ENCODE measurements around the gene SHD.
"Not testable (repeated sequence)": the region's sequence is repeated elsewhere in the genome, so short reads cannot be mapped to it uniquely, and the experiment has no call there.

The SHD gene

DNA sequence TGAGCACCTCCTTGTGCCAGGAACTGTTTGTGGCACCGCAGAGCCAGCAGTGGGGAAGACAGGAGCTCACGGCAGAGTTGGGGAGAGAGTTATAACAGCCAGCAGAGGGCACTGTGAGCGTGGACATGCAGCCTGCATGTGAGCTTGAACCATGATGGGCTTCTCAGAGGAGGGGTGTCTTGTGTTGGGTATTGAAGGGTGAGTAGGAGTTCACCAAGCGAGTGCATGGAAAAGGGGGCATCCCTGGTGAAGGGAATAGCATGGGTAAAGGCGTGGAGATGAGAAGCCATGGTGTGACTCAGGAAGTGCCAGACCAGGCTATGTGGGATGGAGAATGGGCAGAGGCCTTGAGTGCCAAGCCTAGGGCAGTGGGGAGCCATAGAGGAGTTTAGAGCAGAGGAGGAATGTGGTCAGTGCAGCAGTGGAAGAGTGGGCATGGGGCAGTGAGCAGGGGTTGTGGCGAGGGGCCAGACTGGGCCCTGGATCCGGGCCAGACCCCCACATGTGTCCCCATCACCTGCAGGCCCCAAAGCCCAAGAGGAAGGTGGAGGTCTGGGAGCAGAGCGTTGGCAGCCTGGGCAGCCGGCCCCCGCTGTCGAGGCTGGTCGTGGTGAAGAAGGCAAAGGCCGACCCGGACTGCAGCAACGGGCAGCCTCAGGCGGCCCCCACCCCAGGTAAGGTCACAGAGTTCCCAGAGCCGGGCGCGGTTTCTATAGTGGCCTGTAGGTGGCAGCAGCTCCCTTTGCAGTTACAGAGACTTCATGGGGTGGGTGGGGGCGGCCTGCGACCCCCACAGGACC lies 11.8 kb upstream of the SHD start:
- DNase-seq (ENCODE audit: low read depth) = no peak

GRCh38 chr19:4267901-4268815 lies 10.9 kb upstream of the SHD start:
- DNase-seq (ENCODE audit: low read depth) = no peak

DNA sequence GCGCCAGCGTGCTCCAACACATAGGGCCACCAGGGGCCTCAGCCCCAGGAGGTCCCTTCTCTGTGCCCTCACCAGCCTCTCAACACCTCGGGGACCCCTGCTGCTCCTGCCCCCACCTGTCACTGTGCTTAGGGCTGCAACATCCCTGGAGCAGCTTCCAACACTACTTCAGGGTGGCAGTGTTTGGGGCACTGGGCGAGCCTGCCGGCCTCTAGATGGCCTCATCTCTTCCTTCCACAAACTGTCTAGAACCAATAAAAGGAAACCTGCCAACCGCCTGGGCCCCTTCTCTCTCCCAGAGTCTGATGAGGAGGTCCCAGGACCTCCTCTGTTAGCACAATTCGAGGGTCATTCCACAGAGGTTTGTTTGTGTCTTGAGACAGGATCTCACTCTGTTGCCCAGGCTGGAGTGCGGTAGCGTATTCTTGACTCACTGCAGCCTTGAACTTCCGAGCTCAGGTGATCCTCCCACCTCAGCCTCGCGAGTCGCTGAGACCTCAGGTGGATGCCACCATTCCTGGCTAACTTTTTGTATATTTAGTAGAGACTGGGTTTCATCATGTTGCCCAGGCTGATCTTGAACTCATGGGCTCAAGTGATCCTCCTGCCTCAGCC lies 10.1 kb upstream of the SHD start:
- no peak for DNase-seq (ENCODE audit: low read depth)

DNA sequence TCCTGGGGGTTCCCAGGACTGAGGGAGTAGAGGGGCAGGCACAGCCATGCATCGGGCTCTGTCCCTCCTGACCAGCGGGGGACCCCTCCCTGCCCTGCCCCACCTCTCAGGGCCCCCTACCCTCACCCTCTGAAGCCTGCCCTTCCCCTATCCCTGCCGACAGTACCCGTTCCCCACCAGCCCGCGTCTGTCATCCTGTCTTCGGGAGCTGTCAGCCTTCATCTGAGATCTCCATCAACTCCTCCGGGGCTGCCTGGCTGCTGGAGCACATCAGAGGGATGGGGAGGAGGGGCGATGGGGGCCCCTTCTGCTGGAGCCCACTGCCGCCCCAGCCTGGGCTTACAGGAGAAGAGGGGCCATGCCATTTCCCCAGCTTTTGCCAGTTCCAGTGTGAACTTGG lies 6.2 kb upstream of the SHD start:
- no peak for DNase-seq (ENCODE audit: low read depth)

DNA sequence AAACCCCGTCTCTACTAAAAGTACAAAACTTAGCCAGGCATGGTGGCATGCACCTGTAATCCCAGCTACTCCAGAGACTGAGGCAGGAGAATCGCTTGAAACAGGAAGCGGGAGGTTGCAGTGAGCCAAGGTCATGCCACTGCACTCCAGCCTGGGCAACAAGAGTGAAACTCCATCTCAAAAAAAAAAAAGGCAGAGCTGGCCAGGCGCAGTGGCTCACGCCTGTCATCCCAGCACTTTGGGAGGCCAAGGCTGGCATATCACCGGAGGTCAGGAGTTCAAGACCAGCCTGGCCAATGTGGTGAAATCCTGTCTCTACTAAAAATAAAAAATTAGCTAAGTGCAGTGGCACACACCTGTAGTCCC lies 4.8 kb upstream of the SHD start:
- not testable (repeated sequence) for DNase-seq (ENCODE audit: low read depth)

GRCh38 chr19:4277191-4277696 lies 1.8 kb upstream of the SHD start:
- no peak for DNase-seq (ENCODE audit: low read depth)

- no peak for DNase-seq (ENCODE audit: low read depth)
Observed at GRCh38 chr19:4278010-4278409, 1.1 kb upstream of the SHD start.

GRCh38 chr19:4279267-4279529 lies 132 bp downstream of the SHD start:
- no peak for DNase-seq (ENCODE audit: low read depth)

DNA sequence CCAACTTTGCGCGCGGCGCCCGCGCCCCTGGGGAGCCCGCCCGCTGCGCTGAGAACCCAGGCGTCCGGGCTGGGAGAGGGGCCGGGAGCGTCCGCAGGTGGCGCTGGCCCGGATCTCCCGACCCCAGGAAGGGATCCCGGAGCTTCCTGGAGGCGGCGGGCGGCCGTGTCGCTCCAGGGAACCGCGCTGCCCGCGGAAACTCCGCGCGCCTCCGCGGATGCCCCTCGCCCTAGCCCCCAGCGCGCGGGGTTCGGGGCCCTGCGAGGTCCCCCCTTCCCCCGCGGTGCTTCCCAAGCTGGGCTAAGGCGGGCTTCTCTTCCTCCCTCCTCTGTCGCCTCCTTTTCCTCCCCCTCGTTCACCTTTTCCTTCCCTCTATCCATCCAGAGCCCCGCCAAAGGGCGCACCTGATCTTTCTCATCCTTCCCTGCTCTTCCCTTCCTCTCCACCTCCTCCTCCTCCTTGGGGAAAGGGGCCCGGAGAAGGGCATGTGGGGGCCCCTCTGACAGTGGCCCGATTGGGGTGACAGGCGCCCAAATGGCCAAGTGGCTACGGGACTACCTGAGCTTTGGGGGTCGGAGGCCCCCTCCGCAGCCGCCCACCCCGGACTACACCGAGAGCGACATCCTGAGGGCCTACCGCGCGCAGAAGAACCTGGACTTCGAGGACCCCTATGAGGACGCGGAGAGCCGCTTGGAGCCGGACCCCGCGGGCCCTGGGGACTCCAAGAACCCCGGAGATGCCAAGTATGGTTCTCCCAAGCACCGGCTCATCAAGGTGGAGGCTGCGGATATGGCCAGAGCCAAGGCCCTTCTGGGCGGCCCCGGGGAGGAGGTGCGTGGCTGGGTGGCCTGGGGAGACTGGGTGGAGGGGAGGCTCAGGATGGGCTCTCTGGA lies 710 bp downstream of the SHD start:
- DNase-seq (ENCODE audit: low read depth) = no peak

DNA sequence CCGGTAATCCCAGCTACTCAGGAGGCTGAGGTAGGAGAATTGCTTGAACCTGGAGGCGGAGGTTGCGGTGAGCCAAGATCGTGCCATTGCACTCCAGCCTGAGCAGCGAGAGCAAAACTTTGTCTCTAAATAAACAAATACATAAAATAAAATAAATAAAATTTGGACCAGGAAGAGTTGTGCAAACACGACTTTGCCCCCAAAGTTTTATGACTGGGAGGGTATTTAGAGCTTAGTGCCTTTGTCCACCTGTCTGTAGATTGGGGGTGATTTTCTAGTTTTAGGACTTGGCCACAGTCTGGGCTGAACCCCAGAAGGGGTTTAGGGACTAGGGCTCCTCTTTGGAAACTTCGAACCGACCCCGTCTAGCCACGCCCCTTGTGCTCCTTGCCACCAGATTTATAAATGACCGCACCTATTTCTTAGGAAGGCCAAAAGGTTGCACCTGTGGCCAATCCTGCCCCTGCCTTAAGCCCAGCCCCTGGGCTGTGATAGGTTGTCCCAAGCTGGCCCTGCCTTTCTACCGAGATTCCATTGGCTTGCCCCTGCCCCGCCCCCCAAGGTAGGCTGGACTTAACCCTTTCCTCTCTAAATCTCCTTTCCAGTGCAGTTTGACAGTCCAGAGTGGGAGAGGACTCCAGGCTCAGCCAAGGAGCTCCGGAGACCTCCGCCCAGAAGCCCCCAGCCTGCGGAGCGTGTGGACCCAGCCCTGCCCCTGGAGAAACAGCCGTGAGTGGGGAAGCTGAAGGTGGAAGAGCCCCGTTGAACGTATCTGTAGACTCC lies 5.3 kb downstream of the SHD start:
- no peak for DNase-seq (ENCODE audit: low read depth)

DNA sequence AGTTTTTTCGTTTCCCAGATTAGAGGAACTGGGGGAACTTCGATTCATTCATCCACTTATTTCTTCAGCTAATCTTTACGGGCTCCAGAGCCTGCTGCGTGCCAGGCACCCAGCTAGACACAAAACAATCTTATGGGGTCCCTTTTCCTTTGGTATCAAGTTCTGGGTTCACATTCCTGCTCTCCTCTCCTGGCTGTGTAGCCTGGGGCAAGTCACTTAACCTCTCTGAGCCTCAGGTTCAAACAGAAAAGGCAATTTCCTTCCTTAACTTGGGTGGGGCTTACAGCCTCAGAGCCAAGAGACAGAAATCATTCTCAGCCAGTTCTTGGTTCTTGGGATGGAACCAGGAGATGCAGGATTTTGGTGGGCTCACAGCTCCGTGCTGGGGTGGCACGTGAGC lies 5.9 kb downstream of the SHD start:
- DNase-seq (ENCODE audit: low read depth) = no peak

- not testable (repeated sequence) for DNase-seq (ENCODE audit: low read depth)
Observed at GRCh38 chr19:4286141-4286540, 7.1 kb downstream of the SHD start.

- DNase-seq (ENCODE audit: low read depth) = no peak
Observed at GRCh38 chr19:4288091-4288777, 9.2 kb downstream of the SHD start.

GRCh38 chr19:4291184-4291732 lies 12.2 kb downstream of the SHD start:
- no peak for DNase-seq (ENCODE audit: low read depth)

DNA sequence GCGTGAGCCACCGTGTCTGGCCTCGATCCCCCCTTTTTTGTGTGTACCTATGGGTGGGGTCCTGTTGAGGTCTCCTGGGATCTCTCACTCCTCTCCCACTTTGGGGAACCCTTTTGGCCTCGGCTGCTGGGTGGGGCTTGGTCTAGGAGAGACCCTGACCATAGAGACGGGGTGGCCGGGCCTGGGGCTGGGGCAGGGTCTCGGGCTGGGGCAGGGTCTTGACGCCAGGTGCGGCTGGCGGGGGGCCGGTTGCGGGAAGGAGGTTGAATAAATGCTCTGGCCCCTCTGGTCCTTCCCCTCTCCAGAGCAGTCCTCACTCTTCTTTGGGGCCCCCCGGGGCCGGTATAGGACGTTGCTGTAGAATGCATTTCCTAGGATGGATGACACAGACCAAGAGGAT lies 13.4 kb downstream of the SHD start:
- DNase-seq (ENCODE audit: low read depth) = no peak

DNA sequence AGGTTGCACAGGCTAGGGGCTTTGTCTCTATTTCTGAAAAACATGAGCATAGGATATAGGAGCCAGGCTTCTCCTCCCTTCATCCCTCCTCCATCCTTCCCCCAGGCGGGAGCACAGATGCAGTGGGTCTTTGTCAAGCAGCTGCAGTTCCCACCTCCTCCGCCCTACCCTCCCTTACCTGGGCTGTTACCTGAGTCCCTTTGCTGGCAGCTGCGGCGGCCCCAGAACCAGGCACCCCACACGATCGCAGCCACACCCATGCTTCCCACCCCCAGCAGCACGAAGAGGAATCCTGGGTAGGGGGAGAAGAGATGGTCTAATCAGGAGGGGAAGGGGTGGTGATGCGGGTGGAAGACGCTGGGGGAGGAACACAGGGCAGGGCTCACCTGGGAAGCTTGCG lies 15.3 kb downstream of the SHD start:
- no peak for DNase-seq (ENCODE audit: low read depth)

GRCh38 chr19:4295972-4296771 lies 17.1 kb downstream of the SHD start:
- DNase-seq (ENCODE audit: low read depth) = no peak

GRCh38 chr19:4297901-4298809 lies 19.1 kb downstream of the SHD start:
- DNase-seq (ENCODE audit: low read depth) = no peak

Measured in T-helper 22 cell (primary cell).